Smooth muscle cell (in vitro differentiated cells): ENCODE measurements around the gene CACFD1. TPM values are rescaled to one million over a fixed set of nuclear protein-coding genes. Genes with fewer than 3 reads are reported as not detected.

ENCODE experiments used
- DNase-seq: peaks from one replicate; lab custom pipeline; 2025; ENCODE audit not compliant: unreplicated experiment; lab: John Stamatoyannopoulos, UW
- H2AFZ ChIP-seq: fragments of 200-600 bp; sonication (generic); 2 replicates; pipeline ENCODE4 v1.6.0; 2016; ENCODE audit warnings: antibody characterized with exemption, low read depth, mild to moderate bottlenecking
- H3F3A ChIP-seq: fragments of 200-600 bp; sonication (generic); 2 replicates; pipeline ENCODE4 v1.6.0; 2017; ENCODE audit warnings: antibody characterized with exemption, low read depth
- H3K27ac ChIP-seq: fragments of 200-600 bp; sonication (generic); 2 replicates; pipeline ENCODE4 v1.5.1; 2016; ENCODE audit warnings: low read depth, mild to moderate bottlenecking
- H3K27me3 ChIP-seq: fragments of 200-600 bp; sonication (generic); 2 replicates; pipeline ENCODE4 v1.6.1; 2016; ENCODE audit warnings: low read depth, mild to moderate bottlenecking
- H3K36me3 ChIP-seq: fragments of 200-600 bp; sonication (generic); 2 replicates; pipeline ENCODE4 v1.5.1; 2016; ENCODE audit warnings: low read depth
- H3K4me1 ChIP-seq: fragments of 200-600 bp; sonication (generic); 2 replicates; pipeline ENCODE4 v1.5.1; 2016; ENCODE audit warnings: low read depth
- H3K4me2 ChIP-seq: fragments of 200-600 bp; sonication (generic); 2 replicates; pipeline ENCODE4 v1.6.0; 2016; ENCODE audit warnings: mild to moderate bottlenecking
- H3K4me3 ChIP-seq: fragments of 200-600 bp; sonication (generic); 2 replicates; pipeline ENCODE4 v1.5.1; 2016; ENCODE audit warnings: mild to moderate bottlenecking
- H3K79me2 ChIP-seq: fragments of 200-600 bp; sonication (generic); 2 replicates; pipeline ENCODE4 v1.6.0; 2016; ENCODE audit warnings: low read depth, mild to moderate bottlenecking
- H3K9ac ChIP-seq: fragments of 200-600 bp; sonication (generic); 2 replicates; pipeline ENCODE4 v1.6.0; 2016; ENCODE audit warnings: low read depth
- H3K9me3 ChIP-seq: fragments of 200-600 bp; sonication (generic); replicated peaks from 2 replicates; pipeline ENCODE4 v1.5.1; 2016; ENCODE audit warnings: low read depth
- H4K20me1 ChIP-seq: fragments of 200-600 bp; sonication (generic); 2 replicates; pipeline ENCODE4 v1.6.0; 2016; ENCODE audit warnings: low read depth
- WGBS: methylation state at CpG from one replicate; pipeline ENCODE4 v1.1.7; 2016; ENCODE audit warnings: low lambda C conversion rate; 5-methylcytosine and 5-hydroxymethylcytosine counted together
- polyA plus RNA-seq: library from polyadenylated mRNA; unstranded; fragments of >200 nt; fragmentation: Nextera tagmentation; extraction: Ambion mirVana; gene quantifications from 2 replicates; pipeline ENCODE4 v1.2.1, GENCODE V29; 2016
- total RNA-seq: library from RNA; depleted of rRNA; stranded (reverse); fragments of >200 nt; gene quantifications from 2 replicates; pipeline ENCODE4 v1.2.3, GENCODE V29; 2014
- TF ChIP-seq, protein P1 (sequence below): fragments of 200-600 bp; sonication (generic); IDR thresholded peaks from 2 replicates; pipeline ENCODE4 v1.5.1; 2017; ENCODE audit warnings: borderline replicate concordance, mild to moderate bottlenecking, antibody characterized with exemption; ENCODE audit not compliant: insufficient read depth, poor library complexity, severe bottlenecking

Gene CACFD1
- total and polyA plus RNA-seq, 2 experiments from 2014 or later: 5.8 to 27.1 TPM

DNA sequence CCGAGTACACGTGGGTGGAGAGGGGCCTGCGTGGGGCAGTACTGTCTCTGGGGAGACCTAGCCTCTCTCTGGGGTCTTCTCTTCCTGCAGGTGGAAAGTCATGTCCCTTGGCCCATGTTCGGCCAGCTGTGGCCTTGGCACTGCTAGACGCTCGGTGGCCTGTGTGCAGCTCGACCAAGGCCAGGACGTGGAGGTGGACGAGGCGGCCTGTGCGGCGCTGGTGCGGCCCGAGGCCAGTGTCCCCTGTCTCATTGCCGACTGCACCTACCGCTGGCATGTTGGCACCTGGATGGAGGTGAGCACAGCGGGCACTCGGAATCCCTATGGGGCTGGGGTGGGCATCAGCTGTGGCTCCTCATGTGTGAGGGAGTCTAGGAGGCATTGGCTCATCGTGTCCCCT, 5.5 kb upstream of the CACFD1 start:
- no peaks in the 10 kb centered on the region for H3K4me1 ChIP-seq
- no peak overlapping the region for H3K4me3 ChIP-seq
- H4K20me1 ChIP-seq: no peaks in the 10 kb centered on the region
- H3K9me3 ChIP-seq: no peaks in the 10 kb centered on the region
- no peak overlapping the region for H3K4me2 ChIP-seq
- TF ChIP-seq, protein P1, sequence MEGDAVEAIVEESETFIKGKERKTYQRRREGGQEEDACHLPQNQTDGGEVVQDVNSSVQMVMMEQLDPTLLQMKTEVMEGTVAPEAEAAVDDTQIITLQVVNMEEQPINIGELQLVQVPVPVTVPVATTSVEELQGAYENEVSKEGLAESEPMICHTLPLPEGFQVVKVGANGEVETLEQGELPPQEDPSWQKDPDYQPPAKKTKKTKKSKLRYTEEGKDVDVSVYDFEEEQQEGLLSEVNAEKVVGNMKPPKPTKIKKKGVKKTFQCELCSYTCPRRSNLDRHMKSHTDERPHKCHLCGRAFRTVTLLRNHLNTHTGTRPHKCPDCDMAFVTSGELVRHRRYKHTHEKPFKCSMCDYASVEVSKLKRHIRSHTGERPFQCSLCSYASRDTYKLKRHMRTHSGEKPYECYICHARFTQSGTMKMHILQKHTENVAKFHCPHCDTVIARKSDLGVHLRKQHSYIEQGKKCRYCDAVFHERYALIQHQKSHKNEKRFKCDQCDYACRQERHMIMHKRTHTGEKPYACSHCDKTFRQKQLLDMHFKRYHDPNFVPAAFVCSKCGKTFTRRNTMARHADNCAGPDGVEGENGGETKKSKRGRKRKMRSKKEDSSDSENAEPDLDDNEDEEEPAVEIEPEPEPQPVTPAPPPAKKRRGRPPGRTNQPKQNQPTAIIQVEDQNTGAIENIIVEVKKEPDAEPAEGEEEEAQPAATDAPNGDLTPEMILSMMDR: no peak
- no peaks in the 10 kb centered on the region for H3K36me3 ChIP-seq
- no peak overlapping the region for H3K27ac ChIP-seq
- H3F3A ChIP-seq: no peaks in the 10 kb centered on the region
- no peaks in the 10 kb centered on the region for H3K27me3 ChIP-seq
- no peak overlapping the region for H2AFZ ChIP-seq
- no peak overlapping the region for H3K9ac ChIP-seq
- H3K79me2 ChIP-seq: no peaks in the 10 kb centered on the region
- no peak for DNase-seq
- WGBS: 93% methylated on average over 19 of the region's 19 CpGs

DNA sequence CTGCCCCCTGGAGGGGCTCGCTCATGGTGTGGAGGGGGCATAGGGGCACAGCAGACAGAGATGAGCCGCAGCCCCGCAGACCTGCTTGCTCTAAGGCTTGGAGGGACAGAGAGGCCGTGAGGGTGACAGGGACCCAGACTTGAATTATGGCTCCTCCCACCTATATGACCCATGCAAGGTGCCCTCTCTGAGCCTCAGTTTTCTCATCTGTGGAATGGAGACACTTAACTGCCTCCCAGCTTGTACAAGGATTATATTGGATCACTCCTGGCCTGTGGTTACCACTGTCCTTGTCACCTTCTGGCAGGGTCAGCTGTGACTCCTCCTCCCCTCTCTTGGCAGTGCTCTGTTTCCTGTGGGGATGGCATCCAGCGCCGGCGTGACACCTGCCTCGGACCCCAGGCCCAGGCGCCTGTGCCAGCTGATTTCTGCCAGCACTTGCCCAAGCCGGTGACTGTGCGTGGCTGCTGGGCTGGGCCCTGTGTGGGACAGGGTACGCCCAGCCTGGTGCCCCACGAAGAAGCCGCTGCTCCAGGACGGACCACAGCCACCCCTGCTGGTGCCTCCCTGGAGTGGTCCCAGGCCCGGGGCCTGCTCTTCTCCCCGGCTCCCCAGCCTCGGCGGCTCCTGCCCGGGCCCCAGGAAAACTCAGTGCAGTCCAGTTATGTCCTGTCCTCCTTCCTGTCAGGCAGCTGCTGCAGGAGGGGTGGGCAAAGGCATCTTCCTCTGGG, 4.7 kb upstream of the CACFD1 start:
- no peak overlapping the region for H2AFZ ChIP-seq
- no peaks in the 10 kb centered on the region for H3K27me3 ChIP-seq
- H3K4me3 ChIP-seq: no peak overlapping the region
- no peak overlapping the region for H3K9ac ChIP-seq
- TF ChIP-seq, protein P1: no peak
- no peak for DNase-seq
- H3K9me3 ChIP-seq: no peaks in the 10 kb centered on the region
- H4K20me1 ChIP-seq: no peaks in the 10 kb centered on the region
- H3K4me2 ChIP-seq: no peak overlapping the region
- H3K27ac ChIP-seq: no peak overlapping the region
- H3F3A ChIP-seq: no peaks in the 10 kb centered on the region
- H3K36me3 ChIP-seq: no peaks in the 10 kb centered on the region
- H3K79me2 ChIP-seq: no peaks in the 10 kb centered on the region
- no peaks in the 10 kb centered on the region for H3K4me1 ChIP-seq
- WGBS: 95% methylated on average over 20 of the region's 20 CpGs

DNA sequence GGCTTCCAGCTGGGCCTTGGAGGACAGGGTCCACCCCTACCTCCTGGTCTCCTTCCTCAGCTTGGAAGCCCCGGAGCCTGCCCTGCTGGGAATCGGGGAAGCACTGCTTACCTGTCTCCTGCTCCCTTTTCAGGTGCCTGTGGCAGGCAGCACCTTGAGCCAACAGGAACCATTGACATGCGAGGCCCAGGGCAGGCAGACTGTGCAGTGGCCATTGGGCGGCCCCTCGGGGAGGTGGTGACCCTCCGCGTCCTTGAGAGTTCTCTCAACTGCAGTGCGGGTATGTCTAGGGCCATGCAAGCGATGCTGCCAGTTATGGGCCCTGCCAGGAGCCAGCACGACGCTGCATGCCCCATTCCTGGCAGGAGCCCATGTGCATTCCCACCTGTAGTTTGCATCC, 3.8 kb upstream of the CACFD1 start:
- DNase-seq: no peak
- Histone ChIP-seq H3K4me1 (peaks cover 6% of the 10 kb centered on the region), H3K4me3 (no peak overlapping the region), H3K4me2 (no peak overlapping the region), H3K27me3 (no peaks in the 10 kb centered on the region), H3K9me3 (no peaks in the 10 kb centered on the region), H3F3A (no peaks in the 10 kb centered on the region), H3K9ac (no peak overlapping the region), H3K27ac (no peak overlapping the region), H2AFZ (no peak overlapping the region), H4K20me1 (no peaks in the 10 kb centered on the region), H3K36me3 (no peaks in the 10 kb centered on the region), H3K79me2 (no peaks in the 10 kb centered on the region)
- TF ChIP-seq, protein P1: no peak
- 93% methylated on average over 11 of the region's 11 CpGs for WGBS

DNA sequence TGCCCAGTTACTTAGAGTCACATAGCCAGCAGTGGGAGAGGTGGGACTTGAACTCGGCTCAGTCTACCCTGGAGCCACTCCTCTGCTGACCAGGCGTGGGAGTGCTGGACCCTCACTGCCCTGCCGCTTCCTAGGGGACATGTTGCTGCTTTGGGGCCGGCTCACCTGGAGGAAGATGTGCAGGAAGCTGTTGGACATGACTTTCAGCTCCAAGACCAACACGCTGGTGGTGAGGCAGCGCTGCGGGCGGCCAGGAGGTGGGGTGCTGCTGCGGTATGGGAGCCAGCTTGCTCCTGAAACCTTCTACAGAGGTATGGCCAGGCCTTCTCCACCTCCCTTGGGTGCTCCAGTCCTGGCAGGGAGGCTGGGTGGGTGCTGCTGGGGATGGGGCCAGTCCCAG, 3.4 kb upstream of the CACFD1 start:
- Histone ChIP-seq H3K9me3 (no peaks in the 10 kb centered on the region), H3K79me2 (no peaks in the 10 kb centered on the region), H2AFZ (no peak overlapping the region), H3K36me3 (no peaks in the 10 kb centered on the region), H3F3A (no peaks in the 10 kb centered on the region), H4K20me1 (no peaks in the 10 kb centered on the region), H3K9ac (no peak overlapping the region), H3K27ac (no peak overlapping the region), H3K27me3 (no peaks in the 10 kb centered on the region), H3K4me1 (peaks cover 10% of the 10 kb centered on the region), H3K4me3 (no peak overlapping the region), H3K4me2 (no peak overlapping the region)
- TF ChIP-seq, protein P1: no peak
- WGBS: 93% methylated on average over 9 of the region's 9 CpGs
- no peak for DNase-seq
